HL-60 (cell line): ENCODE measurements around the gene SMIM21.

Experiments
- SPI1 ChIP-seq: IDR thresholded peaks from 2 replicates; pipeline ENCODE4 v1.6.1; 2012; ENCODE audit warnings: low read depth, mild to moderate bottlenecking, borderline replicate concordance
- TF ChIP-seq, protein P1 (sequence below): IDR thresholded peaks from 2 replicates; pipeline ENCODE4 v1.6.1; 2012; ENCODE audit warnings: low read depth; ENCODE audit not compliant: insufficient replicate concordance

DNA sequence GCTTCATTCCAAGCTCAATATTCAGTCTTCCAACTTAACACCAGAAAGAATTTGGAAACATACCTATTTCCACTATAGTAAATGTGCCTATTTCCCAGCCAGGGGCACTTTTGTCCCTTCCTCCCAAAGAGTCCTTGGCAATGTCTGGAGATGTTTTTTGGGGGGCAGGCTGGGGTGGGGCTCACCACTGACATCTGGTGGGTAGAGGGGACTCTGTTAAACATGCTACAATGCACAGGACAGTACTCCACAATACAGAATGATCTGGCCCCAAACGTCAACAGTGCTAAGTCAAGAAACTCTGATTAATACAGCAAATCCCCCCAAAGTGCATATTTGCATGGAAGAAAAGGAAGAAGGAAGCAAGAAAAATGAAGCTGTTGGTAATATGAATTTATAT lies 61.7 kb downstream of the SMIM21 start:
- TF ChIP-seq, protein P1, sequence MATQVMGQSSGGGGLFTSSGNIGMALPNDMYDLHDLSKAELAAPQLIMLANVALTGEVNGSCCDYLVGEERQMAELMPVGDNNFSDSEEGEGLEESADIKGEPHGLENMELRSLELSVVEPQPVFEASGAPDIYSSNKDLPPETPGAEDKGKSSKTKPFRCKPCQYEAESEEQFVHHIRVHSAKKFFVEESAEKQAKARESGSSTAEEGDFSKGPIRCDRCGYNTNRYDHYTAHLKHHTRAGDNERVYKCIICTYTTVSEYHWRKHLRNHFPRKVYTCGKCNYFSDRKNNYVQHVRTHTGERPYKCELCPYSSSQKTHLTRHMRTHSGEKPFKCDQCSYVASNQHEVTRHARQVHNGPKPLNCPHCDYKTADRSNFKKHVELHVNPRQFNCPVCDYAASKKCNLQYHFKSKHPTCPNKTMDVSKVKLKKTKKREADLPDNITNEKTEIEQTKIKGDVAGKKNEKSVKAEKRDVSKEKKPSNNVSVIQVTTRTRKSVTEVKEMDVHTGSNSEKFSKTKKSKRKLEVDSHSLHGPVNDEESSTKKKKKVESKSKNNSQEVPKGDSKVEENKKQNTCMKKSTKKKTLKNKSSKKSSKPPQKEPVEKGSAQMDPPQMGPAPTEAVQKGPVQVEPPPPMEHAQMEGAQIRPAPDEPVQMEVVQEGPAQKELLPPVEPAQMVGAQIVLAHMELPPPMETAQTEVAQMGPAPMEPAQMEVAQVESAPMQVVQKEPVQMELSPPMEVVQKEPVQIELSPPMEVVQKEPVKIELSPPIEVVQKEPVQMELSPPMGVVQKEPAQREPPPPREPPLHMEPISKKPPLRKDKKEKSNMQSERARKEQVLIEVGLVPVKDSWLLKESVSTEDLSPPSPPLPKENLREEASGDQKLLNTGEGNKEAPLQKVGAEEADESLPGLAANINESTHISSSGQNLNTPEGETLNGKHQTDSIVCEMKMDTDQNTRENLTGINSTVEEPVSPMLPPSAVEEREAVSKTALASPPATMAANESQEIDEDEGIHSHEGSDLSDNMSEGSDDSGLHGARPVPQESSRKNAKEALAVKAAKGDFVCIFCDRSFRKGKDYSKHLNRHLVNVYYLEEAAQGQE: no peak
- no peak for TF ChIP-seq SPI1
